GM04503 (cell line): ENCODE measurements around the gene LRRC45.
"Not testable (repeated sequence)": the region's sequence is repeated elsewhere in the genome, so short reads cannot be mapped to it uniquely, and the experiment has no call there.

Experiments used
- DNase-seq: peaks from one replicate; pipeline ENCODE4 v3.0.0-alpha.2; 2012; ENCODE audit warnings: low read depth

Gene LRRC45

GRCh38 chr17:82022981-82023446 is at the start of gene LRRC45:
Gene LRRC45, plus strand, starts transcription at chr17:82023305. Its CDS starts 339 bp downstream, at chr17:82023644.
- DNase-seq: peak; percentile 94

GRCh38 chr17:81973432-81973831 is 49.7 kb upstream of the LRRC45 start:
- DNase-seq: no peak

GRCh38 chr17:81976332-81977210 is 46.5 kb upstream of the LRRC45 start:
- DNase-seq: no peak

- DNase-seq: no peak
These were observed 45.8 kb upstream of the LRRC45 start, which contains the start of gene ASPSCR1 for GRCh38 chr17:81977211-81977808. Gene ASPSCR1, plus strand, starts transcription at chr17:81977629. Its CDS starts 18 bp downstream, at chr17:81977647.

GRCh38 chr17:81978524-81979298 is 44.4 kb upstream of the LRRC45 start:
- DNase-seq: no peak

GRCh38 chr17:81980122-81980521 is 43.0 kb upstream of the LRRC45 start:
- no peak for DNase-seq

GRCh38 chr17:81980707-81981343 is 42.3 kb upstream of the LRRC45 start:
- DNase-seq: no peak

GRCh38 chr17:81981511-81981910 is 41.6 kb upstream of the LRRC45 start:
- DNase-seq: not testable (repeated sequence)

GRCh38 chr17:81983011-81983638 is 40.0 kb upstream of the LRRC45 start:
- DNase-seq: no peak

GRCh38 chr17:81983639-81984373 is 39.3 kb upstream of the LRRC45 start:
- no peak for DNase-seq

- DNase-seq: no peak
These were observed 38.2 kb upstream of the LRRC45 start for GRCh38 chr17:81984773-81985410.

- DNase-seq: no peak
These were observed 36.5 kb upstream of the LRRC45 start for GRCh38 chr17:81986606-81987005.

- DNase-seq: no peak
These were observed 35.8 kb upstream of the LRRC45 start for GRCh38 chr17:81987161-81987770.

- no peak for DNase-seq
These were observed 32.0 kb upstream of the LRRC45 start for GRCh38 chr17:81990836-81991683.

- peak; percentile 44 for DNase-seq
These were observed 31.3 kb upstream of the LRRC45 start for GRCh38 chr17:81991684-81992305.

GRCh38 chr17:81992306-81993102 is 30.6 kb upstream of the LRRC45 start:
- DNase-seq: no peak
